A204.1 (cell line): ENCODE results near the gene GAB2.
"Not testable (repeated sequence)": the region's sequence is repeated elsewhere in the genome, so short reads cannot be mapped to it uniquely, and the experiment has no call there.

ENCODE experiments used
- FAIRE-seq: peaks from 2 replicates; lab custom pipeline; 2012; peaks lifted over from hg19 to GRCh38; lab: Jason Lieb, UNC

Gene GAB2

GRCh38 chr11:78274739-78275138 is 142.9 kb downstream of the GAB2 start:
- no peak for FAIRE-seq

- not testable (repeated sequence) for FAIRE-seq
Measured at GRCh38 chr11:78272625-78273269, 144.9 kb downstream of the GAB2 start.

- FAIRE-seq, result not testable (repeated sequence)
Measured at GRCh38 chr11:78271801-78272200, 145.8 kb downstream of the GAB2 start.

- no peak for FAIRE-seq
Measured at GRCh38 chr11:78270971-78271370, 146.6 kb downstream of the GAB2 start.

DNA sequence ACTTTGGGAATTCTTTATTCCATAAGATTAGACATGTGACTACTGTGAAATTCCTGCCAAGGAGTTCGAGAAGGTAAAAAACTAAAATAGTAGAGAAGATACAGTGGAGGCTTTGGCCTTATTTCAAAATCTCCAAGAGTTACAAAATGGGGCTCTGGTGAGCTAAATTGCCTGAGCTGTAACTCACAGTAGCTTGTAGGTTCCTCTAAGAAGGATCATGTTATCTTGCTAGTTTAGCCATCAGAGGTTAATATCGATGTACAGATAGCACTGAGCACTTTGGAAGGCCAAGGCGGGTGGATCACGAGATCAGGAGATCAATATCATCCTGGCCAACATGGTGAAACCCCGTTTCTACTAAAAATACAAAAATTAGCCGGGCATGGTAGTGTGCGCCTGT is 147.8 kb downstream of the GAB2 start:
- no peak for FAIRE-seq

DNA sequence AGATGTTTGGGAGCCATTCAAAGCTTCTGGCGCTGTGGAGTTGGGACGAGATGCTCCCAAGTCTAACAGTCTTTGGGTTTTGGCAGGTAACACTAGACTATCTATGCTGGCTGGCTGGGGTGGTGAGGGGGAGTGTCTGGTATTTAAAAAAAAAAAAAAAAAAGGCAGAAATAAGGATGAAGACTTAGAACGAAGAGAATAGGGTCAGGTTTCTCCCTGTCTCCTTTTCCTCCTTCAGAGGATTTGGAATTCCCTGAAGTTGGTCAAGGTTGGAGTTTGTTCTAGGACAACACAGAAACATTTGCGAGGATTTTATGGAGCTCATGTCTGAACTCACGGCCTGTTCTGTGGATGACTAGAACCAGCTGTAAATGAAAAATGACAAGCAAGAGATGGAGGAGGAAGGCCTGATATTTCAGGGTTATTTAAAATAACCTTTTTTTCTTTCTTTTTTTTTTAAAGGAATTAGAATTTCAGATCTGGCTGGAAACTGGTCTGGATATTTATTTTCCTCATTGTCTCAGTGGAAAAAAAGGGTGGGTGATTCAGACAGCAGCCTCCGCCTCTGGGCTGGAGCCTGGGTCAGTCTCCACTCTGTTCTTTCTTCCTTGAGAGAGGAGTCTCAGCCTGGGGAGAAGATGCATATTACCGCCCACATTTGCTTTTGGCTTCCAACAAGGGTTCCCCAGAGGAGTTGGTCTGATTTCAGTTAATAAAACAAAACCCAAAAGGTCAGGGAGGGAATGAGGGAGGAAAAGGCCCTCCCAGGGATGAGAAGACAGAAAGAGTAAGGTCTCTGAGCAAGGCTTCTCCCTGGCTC is 148.8 kb downstream of the GAB2 start:
- FAIRE-seq, result no peak

- FAIRE-seq, result no peak
Measured at GRCh38 chr11:78266451-78266850, 151.2 kb downstream of the GAB2 start.

- no peak for FAIRE-seq
Measured at GRCh38 chr11:78265326-78265725, 152.3 kb downstream of the GAB2 start.

DNA sequence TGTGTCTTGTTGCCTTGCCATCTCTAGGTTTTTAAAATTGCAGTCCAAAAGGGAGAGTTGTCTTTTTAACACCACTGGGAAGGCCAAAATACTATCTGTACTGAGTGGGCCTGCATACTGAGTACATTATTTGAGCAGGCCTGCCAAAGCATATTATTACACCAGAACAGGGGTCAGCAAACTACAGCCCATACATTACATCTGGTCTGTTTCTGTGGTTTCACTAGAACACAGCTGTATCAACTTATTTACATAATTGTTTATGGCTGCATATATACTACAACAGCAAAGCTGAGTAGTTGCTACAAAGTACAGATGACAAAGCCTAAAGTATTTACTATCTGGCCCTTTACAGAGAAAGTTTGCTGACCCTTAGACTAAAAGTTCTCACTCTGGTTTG is 154.9 kb downstream of the GAB2 start:
- no peak for FAIRE-seq

DNA sequence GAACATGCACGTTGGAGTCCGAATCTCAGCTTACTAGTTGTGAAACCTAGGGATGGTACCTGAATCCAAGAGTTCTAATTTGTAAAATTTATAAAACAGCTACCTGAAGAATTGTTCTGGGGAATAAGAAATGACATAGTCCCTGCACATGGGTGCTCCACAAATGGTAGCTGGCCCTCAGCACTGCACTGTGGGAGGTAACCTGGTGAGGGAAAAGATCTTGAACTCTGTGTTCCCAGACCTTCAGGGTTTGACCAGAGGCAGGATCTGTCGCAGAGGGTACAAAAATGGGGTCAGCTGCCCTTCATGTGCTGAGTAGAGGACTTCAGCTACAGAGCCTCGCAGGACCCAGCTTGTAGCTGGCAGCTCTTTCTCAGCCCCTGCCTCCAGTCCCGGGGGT is 155.4 kb downstream of the GAB2 start:
- no peak for FAIRE-seq

DNA sequence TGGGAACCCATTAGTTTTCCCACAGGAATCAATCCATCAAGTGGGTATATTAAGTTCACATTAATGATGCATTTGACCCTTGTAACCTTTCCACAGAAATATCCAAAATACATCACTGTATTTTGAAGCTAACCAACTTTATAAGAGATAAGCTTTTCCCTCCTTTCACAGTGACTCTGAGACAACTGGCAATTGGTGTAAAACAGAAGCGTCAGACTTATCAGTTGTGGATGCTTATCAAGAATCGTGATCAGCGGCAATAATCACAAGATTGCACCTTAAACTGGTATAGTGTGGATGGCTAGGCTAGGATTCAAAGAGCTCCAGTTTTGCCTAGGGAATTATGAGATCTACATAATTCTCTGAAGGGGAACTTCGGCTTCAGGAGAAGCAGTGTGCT is 155.8 kb downstream of the GAB2 start:
- FAIRE-seq, result no peak

DNA sequence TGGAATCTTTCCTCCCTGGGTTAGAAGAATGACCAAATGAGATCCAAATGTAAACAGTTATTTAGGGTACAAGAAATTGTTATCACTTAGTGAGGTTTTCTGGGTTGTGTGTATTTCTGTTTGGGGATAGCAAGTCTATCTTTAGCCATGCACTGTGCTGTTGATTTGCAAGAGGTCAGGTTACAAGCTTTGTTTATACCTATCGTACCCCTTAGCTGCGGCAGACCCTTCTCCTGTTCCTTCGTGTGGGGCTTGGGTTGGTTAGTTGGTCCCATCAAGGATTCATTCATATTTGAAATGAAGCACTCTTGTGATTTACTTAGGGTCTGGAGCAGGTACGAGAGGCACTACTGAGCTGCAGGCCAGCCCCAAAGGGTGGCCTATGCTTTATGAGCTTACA is 156.3 kb downstream of the GAB2 start:
- FAIRE-seq, result no peak

DNA sequence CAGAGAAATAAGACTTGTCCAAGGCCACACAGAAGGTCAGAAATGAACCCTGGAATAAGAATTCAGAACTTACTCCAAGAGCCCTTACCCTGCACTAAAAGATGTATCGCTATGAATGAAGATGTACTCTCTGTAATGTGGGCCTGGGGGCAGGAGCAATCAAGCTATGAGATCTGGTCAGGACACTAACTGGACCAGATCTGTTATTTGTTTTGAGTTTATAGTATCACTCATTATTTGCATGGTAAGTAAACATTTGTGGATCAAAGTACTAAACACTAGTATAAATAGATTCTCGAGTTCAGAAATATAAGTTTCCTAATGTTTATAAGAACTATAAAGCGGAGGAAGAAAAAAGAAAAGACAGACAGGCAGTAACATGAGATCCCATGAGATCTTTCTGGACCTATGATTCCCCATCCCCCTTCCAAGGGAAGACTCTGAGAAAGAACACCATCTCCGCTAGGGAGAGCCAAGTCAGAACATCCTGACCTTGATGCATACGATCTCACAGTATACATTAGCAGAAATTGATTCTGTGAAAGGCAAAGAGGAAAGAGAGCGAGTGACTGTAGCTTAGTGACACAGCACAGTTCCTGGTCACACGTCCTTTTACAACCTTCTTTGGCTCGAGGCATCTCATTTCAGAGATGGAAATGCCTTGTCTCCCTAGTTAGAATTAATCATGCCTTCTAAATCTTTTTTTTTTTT is 157.7 kb downstream of the GAB2 start:
- FAIRE-seq, result no peak

DNA sequence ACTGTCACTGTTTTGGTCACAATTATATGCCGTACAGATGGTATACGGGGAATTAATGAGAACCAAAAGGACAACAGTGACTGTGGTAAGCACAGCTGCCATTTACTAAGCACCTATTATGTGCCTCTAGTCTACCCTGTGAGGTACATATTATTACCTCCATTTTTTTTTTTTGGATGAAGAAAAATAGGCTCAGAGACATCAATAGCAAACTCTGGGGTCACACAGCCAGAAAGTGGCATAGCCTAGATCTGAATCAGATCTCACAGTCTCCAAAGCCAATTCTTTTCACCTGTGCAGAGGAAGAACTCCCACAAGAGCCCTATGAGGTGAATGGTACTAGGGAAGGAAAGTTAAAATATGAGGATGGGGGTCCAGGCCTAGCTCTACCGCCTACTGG is 160.0 kb downstream of the GAB2 start:
- FAIRE-seq, result no peak

DNA sequence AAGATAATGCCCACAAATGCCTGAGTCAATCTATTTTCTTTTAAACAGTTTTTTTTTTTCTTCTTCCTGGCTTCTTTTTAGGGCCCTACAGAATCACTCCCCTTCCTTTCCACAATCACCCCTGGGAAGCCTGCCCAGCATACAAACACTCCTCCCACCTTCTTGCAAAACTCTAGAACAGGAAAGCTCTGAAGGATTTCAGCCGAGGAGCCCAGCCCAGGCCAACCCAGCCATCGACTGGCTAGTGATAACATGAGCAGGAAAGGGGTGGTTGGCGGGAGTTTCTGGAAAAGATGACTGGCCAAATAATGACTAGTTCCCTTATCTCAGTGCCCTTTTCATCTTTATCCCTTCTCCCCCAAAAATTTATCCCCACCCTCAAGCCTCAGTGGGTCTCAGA is 160.7 kb downstream of the GAB2 start:
- no peak for FAIRE-seq

DNA sequence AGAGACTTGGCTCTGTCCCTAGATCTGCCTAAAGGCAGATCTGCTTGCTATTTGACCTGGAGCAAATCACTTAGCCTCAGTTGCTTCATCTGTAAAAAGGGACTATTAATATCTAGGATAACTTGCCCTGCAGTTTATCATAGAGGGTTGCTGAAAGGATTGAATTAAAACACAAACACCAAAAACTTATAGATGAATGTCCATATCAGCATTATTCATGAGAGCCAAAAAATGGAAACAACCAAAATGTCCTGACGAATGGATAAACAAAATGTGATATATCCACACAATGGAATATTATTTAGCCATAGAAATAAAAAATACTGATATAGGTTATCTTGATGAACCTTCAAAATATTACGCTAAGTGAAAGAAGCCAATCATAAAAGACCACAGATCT is 161.7 kb downstream of the GAB2 start:
- no peak for FAIRE-seq

- no peak for FAIRE-seq
Measured at GRCh38 chr11:78254268-78254667, 163.4 kb downstream of the GAB2 start.

- FAIRE-seq, result no peak
Measured at GRCh38 chr11:78253797-78254196, 163.8 kb downstream of the GAB2 start.

- no peak for FAIRE-seq
Measured at GRCh38 chr11:78251083-78251775, 166.4 kb downstream of the GAB2 start.

GRCh38 chr11:78250099-78250498 is 167.5 kb downstream of the GAB2 start:
- no peak for FAIRE-seq

DNA sequence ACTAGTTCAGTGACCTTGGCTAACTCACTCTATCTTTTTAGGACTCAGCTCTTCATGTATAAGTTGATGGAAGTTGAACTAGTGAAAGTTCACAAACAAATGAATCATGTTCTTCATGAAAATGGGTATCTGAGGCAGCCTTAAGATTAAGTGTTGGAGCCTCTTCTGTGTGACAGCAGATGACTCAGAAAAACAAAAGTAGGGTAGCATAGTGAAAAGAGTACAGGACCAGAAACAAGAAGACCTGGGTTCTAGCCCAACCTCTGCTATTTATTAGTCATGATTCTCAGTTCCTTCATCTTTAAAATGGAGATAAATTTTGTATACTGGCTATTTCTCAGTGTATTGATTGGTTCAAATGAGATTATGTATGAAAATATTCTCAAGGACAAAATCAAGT is 168.7 kb downstream of the GAB2 start:
- FAIRE-seq, result no peak

DNA sequence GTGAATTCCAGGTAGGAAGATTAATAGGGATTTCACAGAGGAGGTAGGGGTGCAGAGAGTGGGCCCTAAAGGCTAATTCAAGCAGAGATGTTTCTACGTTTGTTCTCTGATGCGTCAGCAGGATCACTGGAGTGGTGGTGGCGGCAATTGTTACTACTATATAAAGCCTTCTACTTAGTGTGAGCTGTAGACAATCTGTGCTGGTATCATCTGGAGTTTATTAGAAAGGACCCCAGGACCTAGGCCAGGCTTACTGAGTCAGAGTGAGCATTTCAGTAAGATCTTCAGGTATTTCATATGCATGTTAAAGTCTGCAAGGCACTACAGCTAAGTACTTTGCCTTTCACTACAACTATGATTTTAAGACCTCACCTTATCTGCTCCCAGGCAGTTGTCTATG is 169.4 kb downstream of the GAB2 start:
- FAIRE-seq, result no peak
